ENCODE measurements around the gene SRGAP1. TPM values are rescaled to one million over a fixed set of nuclear protein-coding genes. Genes with fewer than 3 reads are reported as not detected.

SRGAP1 gene
- total and polyA plus RNA-seq, 2 experiments from 2014 or later = 13.0 to 29.4 TPM

GRCh38 chr12:64083285-64084210 lies 239.0 kb downstream of the SRGAP1 start:
- no peaks in the 10 kb centered on the region for H3K9me2 ChIP-seq (ENCODE audit: insufficient read depth)
- peak overlapping the region; percentile 55 for H3K4me2 ChIP-seq (ENCODE audit: unreplicated experiment)
- peak overlapping the region; percentile 55 for H3K27ac ChIP-seq
- WGBS, 2 experiments (ENCODE audit: low coverage in 1 of 2, low lambda C conversion rate in 2 of 2, missing lambda C conversion rate in 2 of 2) = 3 to 4% methylated on average over 6 of the region's 6 CpGs
- H3K36me3 ChIP-seq (ENCODE audit: low read depth) = peaks cover 28% of the 10 kb centered on the region
- peaks cover 73% of the 10 kb centered on the region for H3F3A ChIP-seq (ENCODE audit: insufficient read depth)
- no peaks in the 10 kb centered on the region for H4K20me1 ChIP-seq (ENCODE audit: insufficient read depth)
- H2AFZ ChIP-seq = no peak overlapping the region
- in situ Hi-C loops (cut with MboI) = loop anchor here (25.0 kb wide), 1 partner anchor 246 kb away; the partner anchor contains the start of gene SRGAP1
- DNase-seq = peak; percentile 94
- H3K27me3 ChIP-seq (replicated peaks; ENCODE audit: insufficient read depth) = no peaks in the 10 kb centered on the region
- peak overlapping the region; percentile 39 for H3K4me3 ChIP-seq
- no peak for TF ChIP-seq EZH2 (IDR thresholded peaks at IDR 0.05; ENCODE audit: insufficient read depth, poor library complexity, severe bottlenecking)
- no peak for TF ChIP-seq EZH2phosphoT487 (IDR thresholded peaks at IDR 0.05; ENCODE audit: insufficient read depth, low read depth)
- H3K4me1 ChIP-seq (ENCODE audit: insufficient read depth) = peaks cover 55% of the 10 kb centered on the region
- no peaks in the 10 kb centered on the region for H3K9me3 ChIP-seq (ENCODE audit: low read depth)
- H3K79me2 ChIP-seq (ENCODE audit: insufficient read depth) = peaks cover 19% of the 10 kb centered on the region
- peak overlapping the region; percentile 4; the same call in 1 of the 2 replicates for H3K9ac ChIP-seq

DNA sequence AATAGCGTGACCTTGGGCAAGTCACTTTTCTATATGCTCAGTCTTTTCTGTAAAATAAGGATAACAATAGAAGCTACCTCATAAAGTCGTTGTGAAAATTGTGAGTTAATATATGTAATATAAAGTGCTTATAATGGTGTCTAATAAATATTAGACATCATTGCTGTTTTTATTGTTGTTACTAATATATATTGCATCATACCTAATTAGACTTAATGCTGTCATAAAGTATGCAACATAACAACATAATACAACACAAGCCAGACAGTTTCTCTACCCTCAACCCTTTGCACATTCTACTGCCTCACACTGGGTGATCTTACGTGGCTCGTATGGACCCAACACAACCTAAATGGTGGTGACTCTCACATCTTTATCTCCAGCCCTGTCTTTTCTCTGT lies 240.7 kb downstream of the SRGAP1 start:
- H3F3A ChIP-seq (ENCODE audit: insufficient read depth) = peaks cover 89% of the 10 kb centered on the region

DNA sequence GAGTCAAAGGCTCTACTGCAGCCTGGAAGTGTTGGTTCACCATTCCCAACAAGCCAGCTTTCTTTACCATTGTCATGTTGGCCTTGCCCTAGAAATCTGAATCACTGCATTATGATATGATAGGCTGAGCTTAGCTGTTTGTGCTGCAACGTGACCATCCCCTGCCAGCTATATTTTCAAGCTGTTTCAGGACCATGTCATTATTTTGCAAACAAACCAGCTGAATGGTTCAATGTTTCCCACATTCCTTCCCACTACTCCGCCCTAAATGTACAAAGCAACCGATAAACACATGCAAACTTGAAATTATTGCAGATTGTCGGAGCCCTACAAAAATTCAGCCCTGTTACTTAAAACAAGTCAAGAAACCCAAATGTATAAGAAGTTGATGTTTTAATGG lies 241.5 kb downstream of the SRGAP1 start:
- H3K9me2 ChIP-seq (ENCODE audit: insufficient read depth) = no peaks in the 10 kb centered on the region
- H3K4me1 ChIP-seq (ENCODE audit: insufficient read depth) = peaks cover 74% of the 10 kb centered on the region
- no peaks in the 10 kb centered on the region for H3K27me3 ChIP-seq (replicated peaks; ENCODE audit: insufficient read depth)
- H3K27ac ChIP-seq = peak overlapping the region; percentile 85
- H3K9me3 ChIP-seq (ENCODE audit: low read depth) = no peaks in the 10 kb centered on the region
- H3K79me2 ChIP-seq (ENCODE audit: insufficient read depth) = peaks cover 16% of the 10 kb centered on the region
- WGBS, 2 experiments (ENCODE audit: low coverage in 1 of 2, low lambda C conversion rate in 2 of 2, missing lambda C conversion rate in 2 of 2) = 16 to 20% methylated on average over 4 of the region's 4 CpGs
- in situ Hi-C loops (cut with MboI) = loop anchor here (25.0 kb wide), 1 partner anchor 249 kb away; the partner anchor contains the start of gene SRGAP1
- 0 out of 2 replicates have a peak overlapping the region, but pooled peaks have one; percentile 3 for H3K4me3 ChIP-seq
- peaks cover 15% of the 10 kb centered on the region; the same call in 1 of the 2 replicates for H3K36me3 ChIP-seq (ENCODE audit: low read depth)
- peak overlapping the region; percentile 31 for H3K9ac ChIP-seq
- no peak overlapping the region for H2AFZ ChIP-seq
- H3K4me2 ChIP-seq (ENCODE audit: unreplicated experiment) = peak overlapping the region; percentile 56
- H4K20me1 ChIP-seq (ENCODE audit: insufficient read depth) = no peaks in the 10 kb centered on the region
- no peak for TF ChIP-seq EZH2 (IDR thresholded peaks at IDR 0.05; ENCODE audit: insufficient read depth, poor library complexity, severe bottlenecking)
- H3F3A ChIP-seq (ENCODE audit: insufficient read depth) = peaks cover 91% of the 10 kb centered on the region
- DNase-seq = peak; percentile 67

More for the DNA sequence above, 240.7 kb downstream of the SRGAP1 start:
- no peak overlapping the region for H2AFZ ChIP-seq
- in situ Hi-C loops (cut with MboI) = loop anchor here (25.0 kb wide), 1 partner anchor 248 kb away; the partner anchor contains the start of gene SRGAP1
- H3K4me2 ChIP-seq (ENCODE audit: unreplicated experiment) = no peak overlapping the region
- H3K9me3 ChIP-seq (ENCODE audit: low read depth) = no peaks in the 10 kb centered on the region
- H3K9me2 ChIP-seq (ENCODE audit: insufficient read depth) = no peaks in the 10 kb centered on the region
- no peaks in the 10 kb centered on the region for H4K20me1 ChIP-seq (ENCODE audit: insufficient read depth)
- WGBS, 2 experiments (ENCODE audit: low coverage in 1 of 2, low lambda C conversion rate in 2 of 2, missing lambda C conversion rate in 2 of 2) = 87 to 95% methylated on average over 4 of the region's 4 CpGs
- DNase-seq = no peak
- H3K79me2 ChIP-seq (ENCODE audit: insufficient read depth) = peaks cover 17% of the 10 kb centered on the region
- no peak overlapping the region for H3K9ac ChIP-seq
- H3K4me1 ChIP-seq (ENCODE audit: insufficient read depth) = peaks cover 71% of the 10 kb centered on the region
- H3K4me3 ChIP-seq = no peak overlapping the region
- H3K27me3 ChIP-seq (replicated peaks; ENCODE audit: insufficient read depth) = no peaks in the 10 kb centered on the region
- peak overlapping the region; percentile 85; the same call in 1 of the 2 replicates for H3K27ac ChIP-seq
- no peak for TF ChIP-seq EZH2phosphoT487 (IDR thresholded peaks at IDR 0.05; ENCODE audit: insufficient read depth, low read depth)
- TF ChIP-seq EZH2 (IDR thresholded peaks at IDR 0.05; ENCODE audit: insufficient read depth, poor library complexity, severe bottlenecking) = no peak
- peaks cover 20% of the 10 kb centered on the region for H3K36me3 ChIP-seq (ENCODE audit: low read depth)

- Histone ChIP-seq H3K79me2 (ENCODE audit: insufficient read depth) (peaks cover 24% of the 10 kb centered on the region), H3K9me2 (ENCODE audit: insufficient read depth) (no peaks in the 10 kb centered on the region), H3K4me1 (ENCODE audit: insufficient read depth) (peaks cover 74% of the 10 kb centered on the region), H3K4me3 (peak overlapping the region; percentile 11), H3K36me3 (ENCODE audit: low read depth) (peaks cover 20% of the 10 kb centered on the region), H3F3A (ENCODE audit: insufficient read depth) (peaks cover 91% of the 10 kb centered on the region), H3K27me3 (replicated peaks; ENCODE audit: insufficient read depth) (no peaks in the 10 kb centered on the region), H2AFZ (no peak overlapping the region), H3K27ac (peak overlapping the region; percentile 85), H3K4me2 (ENCODE audit: unreplicated experiment) (peak overlapping the region; percentile 56), H3K9me3 (ENCODE audit: low read depth) (no peaks in the 10 kb centered on the region), H3K9ac (peak overlapping the region; percentile 31), H4K20me1 (ENCODE audit: insufficient read depth) (no peaks in the 10 kb centered on the region)
- no peak for DNase-seq
- TF ChIP-seq EZH2 (IDR thresholded peaks at IDR 0.05; ENCODE audit: insufficient read depth, poor library complexity, severe bottlenecking) (no peak), EZH2phosphoT487 (IDR thresholded peaks at IDR 0.05; ENCODE audit: insufficient read depth, low read depth) (no peak)
- 30 to 31% methylated on average over 4 of the region's 4 CpGs for WGBS, 2 experiments (ENCODE audit: low coverage in 1 of 2, low lambda C conversion rate in 2 of 2, missing lambda C conversion rate in 2 of 2)
- in situ Hi-C loops (cut with MboI) = loop anchor here (25.0 kb wide), 1 partner anchor 250 kb away; the partner anchor contains the start of gene SRGAP1
Observed at GRCh38 chr12:64086946-64087345, 242.4 kb downstream of the SRGAP1 start.
